Body of pancreas (tissue), 4 donors: ENCODE data around the gene SETBP1. TPM values are rescaled to one million over a fixed set of nuclear protein-coding genes. Genes with fewer than 3 reads are reported as not detected.

ENCODE experiments used
- ATAC-seq: fragments of 150-250 bp; one replicate; pipeline ENCODE4 v1.9.1; 2016
- DNase-seq, 4 donors: peaks; one replicate each; pipeline ENCODE4 v3.0.0-alpha.2; 2019
- H3K27ac ChIP-seq, 4 donors: fragments of 200-600 bp; sonication (generic); 1 replicate in 3 of 4; 2 replicates in 1 of 4; pipeline versions ENCODE4 v1.5.1 to v1.6.1; 2016 to 2019; ENCODE audit warnings: mild to moderate bottlenecking in 1 of 4, mixed read lengths in 1 of 4, moderate library complexity in 1 of 4
- H3K27me3 ChIP-seq, 2 donors: fragments of 200-600 bp; sonication (generic); one replicate each; pipeline ENCODE4 v1.6.0; 2016; ENCODE audit warnings: mild to moderate bottlenecking in 1 of 2
- H3K36me3 ChIP-seq, 2 donors: fragments of 200-600 bp; sonication (generic); replicated peaks in 1 of 2; 2 replicates each; pipeline ENCODE4 v1.5.1; 2016; ENCODE audit warnings: low read depth in 2 of 2; ENCODE audit not compliant: insufficient read depth in 1 of 2
- H3K4me1 ChIP-seq: fragments of 200-600 bp; sonication (generic); one replicate; pipeline ENCODE4 v1.6.0; 2016
- H3K4me3 ChIP-seq, 2 donors: fragments of 200-600 bp; sonication (generic); 1 replicate in 1 of 2; 2 replicates in 1 of 2; pipeline ENCODE4 v1.5.1; 2016 to 2019
- H3K9me3 ChIP-seq, 3 donors: fragments of 200-600 bp; sonication (generic); 1 replicate in 2 of 3; 2 replicates in 1 of 3; pipeline ENCODE4 v1.5.1; 2016
- CTCF ChIP-seq, 7 experiments: fragments of 450-650 bp in 4 of 7; fragments of 200-600 bp in 3 of 7; sonication (generic) in 3 of 7; IDR thresholded peaks; one replicate each; pipeline ENCODE4 v1.5.1; 2016 to 2019; ENCODE audit warnings: antibody characterized with exemption in 7 of 7
- POLR2A ChIP-seq, 3 donors: fragments of 450-650 bp; IDR thresholded peaks; one replicate each; pipeline ENCODE4 v1.6.1; 2016; ENCODE audit warnings: antibody characterized with exemption in 3 of 3, mild to moderate bottlenecking in 2 of 3
- WGBS, 2 donors: methylation state at CpG; one replicate each; pipeline ENCODE4 v1.1.5; 2017; 5-methylcytosine and 5-hydroxymethylcytosine counted together
- intact Hi-C: fragments of 100-400 bp; cut with DNase I; formaldehyde crosslinking; loops from one replicate; pipeline ENCODE4 v1.15.1; 2023
- total RNA-seq, 2 donors: library from RNA; depleted of rRNA; stranded (reverse); fragments of >200 nt; gene quantifications; one replicate each; pipeline ENCODE4 v1.1.0, GENCODE V29; 2016

The SETBP1 gene
- total RNA-seq, 2 donors from 2014 or later, result 23.6 to 37.2 TPM

DNA sequence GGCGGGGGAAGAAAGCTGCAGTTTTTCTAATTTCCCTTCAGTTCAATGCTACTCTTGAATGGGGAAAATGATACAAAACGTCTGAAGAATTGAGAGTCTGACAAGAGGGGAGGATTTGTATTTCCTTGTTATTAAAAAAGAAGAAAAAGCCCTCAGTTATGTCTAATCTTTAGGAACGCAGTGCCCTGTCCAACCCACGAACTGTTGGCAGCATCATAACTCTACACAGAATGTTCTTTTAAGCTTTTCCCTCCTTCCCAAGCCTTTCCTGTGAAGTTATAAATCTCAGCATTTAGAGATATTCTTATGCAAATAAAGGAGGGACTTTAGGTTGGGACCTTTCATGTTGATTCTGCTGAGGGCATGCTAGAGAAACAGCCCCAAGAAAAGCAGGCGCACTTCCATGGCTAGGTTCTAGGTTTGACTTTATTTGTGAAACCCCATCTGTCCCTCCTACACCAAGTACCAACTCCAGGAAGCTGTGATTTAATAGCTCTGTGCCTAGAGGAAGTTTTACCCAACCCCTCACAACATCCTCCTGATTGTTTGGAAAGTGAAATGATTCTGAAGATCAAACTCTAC, 288.6 kb downstream of the SETBP1 start:
- Histone ChIP-seq H3K4me1 (peaks cover 14% of the 10 kb centered on the region), H3K36me3 (no peaks in the 10 kb centered on the region), H3K27ac (no peak overlapping the region), H3K9me3 (no peaks in the 10 kb centered on the region), H3K27me3 (no peaks in the 10 kb centered on the region), H3K4me3 (no peak overlapping the region)
- 64 to 68% methylated on average over 5 of the region's 5 CpGs for WGBS, 2 donors
- no peak for ATAC-seq
- TF ChIP-seq POLR2A (IDR thresholded peaks at IDR 0.05) (no peak), CTCF (IDR thresholded peaks at IDR 0.05) (no peak)
- no peak for DNase-seq
- intact Hi-C loops, result no loop called here

DNA sequence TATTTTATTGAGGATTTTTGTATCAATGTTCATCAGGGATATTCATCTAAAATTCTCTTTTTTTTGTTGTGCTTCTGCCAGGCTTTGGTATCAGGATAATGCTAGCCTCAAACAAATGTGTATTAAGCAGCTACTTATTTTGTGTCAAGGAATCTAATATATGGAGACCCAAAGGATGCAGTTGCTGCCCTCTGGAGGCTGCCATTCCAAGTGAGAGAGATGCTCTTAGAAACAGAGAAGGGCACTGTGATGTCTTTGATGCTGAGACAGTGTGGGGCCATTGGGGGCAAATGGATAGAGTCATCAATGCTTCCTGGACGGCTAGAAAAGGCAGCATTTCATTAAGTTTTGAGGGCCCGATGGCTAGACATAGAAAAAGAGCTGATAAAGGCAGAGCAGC, 292.6 kb downstream of the SETBP1 start:
- WGBS, 2 donors, result 88 to 92% methylated on average over 2 of the region's 2 CpGs
- ATAC-seq (no peak), DNase-seq (no peak)
- H3K9me3 ChIP-seq, result no peaks in the 10 kb centered on the region
- no peaks in the 10 kb centered on the region for H3K36me3 ChIP-seq
- TF ChIP-seq POLR2A (IDR thresholded peaks at IDR 0.05), result no peak
- TF ChIP-seq CTCF (IDR thresholded peaks at IDR 0.05), result peak in 1 of 7 experiments; percentile 19
- intact Hi-C loops, result no loop called here
- H3K4me1 ChIP-seq, result peaks cover 18% of the 10 kb centered on the region
- no peak overlapping the region for H3K27ac ChIP-seq
- no peaks in the 10 kb centered on the region for H3K27me3 ChIP-seq
- no peak overlapping the region for H3K4me3 ChIP-seq

DNA sequence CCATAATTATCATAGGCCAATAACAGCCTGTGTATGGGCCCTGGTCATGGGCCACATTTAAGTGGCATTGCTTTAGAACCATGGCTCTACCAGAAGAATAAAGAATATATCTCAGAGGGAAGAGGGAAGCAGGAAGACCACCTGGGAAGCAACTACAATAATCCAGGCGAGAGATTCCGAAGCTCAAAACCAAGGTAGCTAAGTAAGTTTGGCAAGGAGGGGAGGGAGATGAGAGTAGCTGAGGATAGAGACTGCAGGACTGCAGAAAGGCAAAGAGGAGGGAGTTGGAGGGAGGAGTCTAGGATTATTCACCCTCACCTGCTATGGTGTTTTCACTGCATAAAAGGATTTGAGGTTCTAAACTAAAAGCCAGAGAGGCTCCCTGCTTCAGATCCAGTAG, 293.5 kb downstream of the SETBP1 start:
- ATAC-seq, result no peak
- DNase-seq, result no peak
- Histone ChIP-seq H3K36me3 (no peaks in the 10 kb centered on the region), H3K4me3 (no peak overlapping the region), H3K4me1 (peaks cover 11% of the 10 kb centered on the region), H3K9me3 (no peaks in the 10 kb centered on the region), H3K27me3 (no peaks in the 10 kb centered on the region), H3K27ac (no peak overlapping the region)
- TF ChIP-seq CTCF (IDR thresholded peaks at IDR 0.05), result no peak
- no peak for TF ChIP-seq POLR2A (IDR thresholded peaks at IDR 0.05)
- intact Hi-C loops, result no loop called here
- WGBS, 2 donors, result 90 to 96% methylated on average over 2 of the region's 2 CpGs

DNA sequence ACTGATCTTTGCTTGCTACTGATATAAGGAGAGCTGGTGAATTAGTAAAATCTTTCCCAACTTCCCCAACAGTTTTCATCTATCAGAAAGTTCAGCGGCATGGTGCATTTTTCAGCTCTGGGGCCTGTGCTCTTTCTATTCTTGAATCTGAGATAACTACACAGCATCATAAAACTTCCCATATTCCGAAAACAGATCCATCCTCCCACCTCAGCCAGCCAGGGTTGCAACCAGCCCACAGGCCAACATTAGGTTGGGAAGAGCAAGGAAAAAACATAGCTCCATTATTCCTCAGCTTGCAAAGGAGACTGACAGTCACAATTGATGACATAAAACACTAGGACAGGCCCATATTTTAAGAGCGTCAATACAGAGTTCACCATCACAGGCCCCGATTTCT, 297.2 kb downstream of the SETBP1 start:
- WGBS, 2 donors, result 95 to 96% methylated on average over 4 of the region's 4 CpGs
- Histone ChIP-seq H3K27ac (no peak overlapping the region), H3K36me3 (no peaks in the 10 kb centered on the region), H3K4me1 (peaks cover 11% of the 10 kb centered on the region), H3K4me3 (no peak overlapping the region), H3K9me3 (no peaks in the 10 kb centered on the region), H3K27me3 (no peaks in the 10 kb centered on the region)
- ATAC-seq (no peak), DNase-seq (no peak)
- TF ChIP-seq CTCF (IDR thresholded peaks at IDR 0.05) (no peak), POLR2A (IDR thresholded peaks at IDR 0.05) (no peak)
- intact Hi-C loops, result no loop called here

- intact Hi-C loops, result no loop called here
- TF ChIP-seq POLR2A (IDR thresholded peaks at IDR 0.05) (no peak), CTCF (IDR thresholded peaks at IDR 0.05) (no peak)
Measured at GRCh38 chr18:44979748-44980147, 299.1 kb downstream of the SETBP1 start.

More at GRCh38 chr18:44979748-44980147, 299.1 kb downstream of the SETBP1 start:
- Histone ChIP-seq H3K27me3 (no peaks in the 10 kb centered on the region), H3K4me3 (no peak overlapping the region), H3K4me1 (peaks cover 9% of the 10 kb centered on the region), H3K36me3 (no peaks in the 10 kb centered on the region), H3K27ac (no peak overlapping the region), H3K9me3 (no peaks in the 10 kb centered on the region)
- ATAC-seq (no peak), DNase-seq (peak in 1 of 4 donors; percentile 9)
- WGBS, 2 donors, result 68 to 83% methylated on average over 3 of the region's 3 CpGs
